Measurements from ENCODE around the gene ZDHHC18.

The ZDHHC18 gene

GRCh38 chr1:26900815-26901511 is 74.5 kb downstream of the ZDHHC18 start:
- no peak for DNase-seq

Data from activated T-cell treated with anti-CD3 and anti-CD28 coated beads, Interleukin-2, amount 50 U/mL, for 1 hour (primary cell).